ENCODE data around the gene GALK1. TPM values are rescaled to one million over a fixed set of nuclear protein-coding genes. Genes with fewer than 3 reads are reported as not detected.
A peak's percentile ranks its signal among the peaks of the same experiment; 100 is the strongest.
"Not testable (repeated sequence)": the region's sequence is repeated elsewhere in the genome, so short reads cannot be mapped to it uniquely, and the experiment has no call there.

Gene GALK1
- total RNA-seq: 11.5 TPM
- long read RNA-seq, transcript GALK1-205 (8 exons, 1,866 nt): major isoform, 12 of 19 reads
- long read RNA-seq, partial matches to known transcripts: 4 of 19 reads
- long read RNA-seq, other reads (novel, unspliced or antisense): 2 of 19 reads

DNA sequence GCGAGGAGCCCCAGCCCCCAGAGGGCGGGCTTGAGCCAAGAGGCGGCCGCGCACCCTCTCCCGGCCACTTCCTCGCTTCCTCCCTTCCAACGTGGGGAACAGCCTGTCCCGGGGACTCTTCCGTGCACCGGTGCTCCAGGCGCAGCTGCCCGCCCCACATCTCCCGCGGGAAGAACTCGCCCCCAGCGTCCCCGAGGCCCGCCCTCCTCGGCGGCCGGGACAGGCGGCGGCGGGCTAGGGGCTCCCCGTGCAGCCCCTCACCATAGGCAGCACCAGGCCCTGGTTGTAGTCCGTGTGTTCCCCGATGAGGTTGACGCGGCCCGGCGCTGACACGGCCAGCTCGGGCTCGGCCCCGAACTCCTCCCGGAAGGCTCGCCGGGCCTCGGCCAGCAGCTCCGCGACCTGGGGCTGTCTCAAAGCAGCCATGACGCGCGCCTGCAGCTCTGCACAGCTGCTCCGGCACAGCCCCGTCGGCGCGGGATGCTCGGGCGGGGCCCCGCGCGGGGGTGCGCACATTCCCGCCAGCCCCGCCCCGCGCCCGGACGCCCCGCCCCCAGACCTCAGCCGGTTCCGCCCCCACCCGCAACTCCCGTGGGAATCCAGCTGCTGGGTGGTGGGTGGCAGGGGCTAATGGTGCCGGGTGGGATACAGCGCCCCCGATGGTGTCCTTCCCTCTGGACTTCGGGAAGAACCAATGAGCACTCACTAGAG lies at the start of gene GALK1:
Gene GALK1, minus strand, starts transcription at position 482 of the 711 bp plus-strand sequence. Its CDS starts 56 bp downstream, at position 426.
- intact Hi-C loops (cut with DNase I): loop anchor here (5.0 kb wide), 1 partner anchor 62 kb away; no protein-coding TSS in a partner anchor
- peak; percentile 95 for DNase-seq (ENCODE audit: low spot score)

DNA sequence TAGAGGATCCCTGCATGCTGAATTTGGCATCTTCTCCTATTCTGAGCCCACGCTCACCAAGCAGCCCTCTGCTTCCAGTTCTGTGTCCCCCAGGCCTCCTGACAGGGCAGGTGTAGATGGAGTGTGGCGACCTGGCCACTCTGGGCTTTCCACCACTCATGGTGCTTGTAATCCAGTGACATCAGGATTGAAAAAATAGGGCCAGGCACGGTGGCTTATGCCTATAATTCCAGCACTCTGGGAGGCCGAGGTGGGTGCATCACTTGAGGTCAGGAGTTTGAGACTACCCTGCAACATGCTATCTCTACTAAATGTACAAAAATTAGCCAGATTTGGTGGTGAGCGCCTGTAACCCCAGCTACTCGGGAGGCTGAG lies 49.0 kb upstream of the GALK1 start:
- intact Hi-C loops (cut with DNase I): no loop called here
- DNase-seq (ENCODE audit: low spot score): no peak

DNA sequence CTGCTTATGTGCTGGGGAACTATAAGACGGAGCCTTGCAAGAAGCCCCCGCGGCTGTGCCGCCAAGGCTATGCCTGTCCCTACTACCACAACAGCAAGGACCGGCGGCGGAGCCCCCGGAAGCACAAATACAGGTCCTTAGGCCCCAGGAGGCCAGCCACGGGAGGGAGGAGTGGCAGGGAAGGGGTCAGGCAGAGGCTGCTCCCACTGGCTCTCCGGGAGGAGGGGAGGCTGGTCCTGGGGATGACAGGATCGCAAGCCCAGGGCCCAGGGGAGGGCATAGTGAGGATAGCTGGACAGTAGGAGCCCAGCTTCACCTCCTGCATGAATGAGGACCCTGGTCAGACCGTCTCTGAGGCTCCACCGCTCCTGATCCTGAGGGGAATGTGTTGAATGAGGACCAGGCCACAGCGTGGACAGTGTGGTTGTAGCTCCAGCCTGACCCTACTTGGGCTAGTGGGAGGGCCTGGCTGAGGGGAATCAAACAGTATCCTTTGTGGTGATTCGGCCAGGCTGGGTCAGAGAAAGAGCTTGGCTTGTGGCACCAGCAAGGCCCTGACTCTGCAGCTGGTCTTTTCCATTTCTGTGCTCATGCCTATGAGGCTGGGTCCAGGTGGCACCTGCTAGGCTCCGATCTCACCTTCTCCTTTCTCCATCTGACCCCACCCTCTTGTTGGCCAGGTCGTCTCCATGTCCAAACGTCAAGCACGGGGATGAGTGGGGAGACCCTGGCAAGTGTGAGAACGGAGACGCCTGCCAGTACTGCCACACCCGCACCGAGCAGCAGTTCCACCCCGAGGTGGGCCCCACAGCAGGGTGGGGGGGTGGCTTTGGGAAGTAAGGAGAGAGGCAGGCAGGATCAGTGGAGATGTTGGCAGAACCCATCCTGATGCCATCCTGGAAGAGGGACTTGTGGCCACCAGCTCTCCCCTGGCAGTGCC lies 48.4 kb upstream of the GALK1 start:
- DNase-seq (ENCODE audit: low spot score): no peak
- intact Hi-C loops (cut with DNase I): no loop called here

DNA sequence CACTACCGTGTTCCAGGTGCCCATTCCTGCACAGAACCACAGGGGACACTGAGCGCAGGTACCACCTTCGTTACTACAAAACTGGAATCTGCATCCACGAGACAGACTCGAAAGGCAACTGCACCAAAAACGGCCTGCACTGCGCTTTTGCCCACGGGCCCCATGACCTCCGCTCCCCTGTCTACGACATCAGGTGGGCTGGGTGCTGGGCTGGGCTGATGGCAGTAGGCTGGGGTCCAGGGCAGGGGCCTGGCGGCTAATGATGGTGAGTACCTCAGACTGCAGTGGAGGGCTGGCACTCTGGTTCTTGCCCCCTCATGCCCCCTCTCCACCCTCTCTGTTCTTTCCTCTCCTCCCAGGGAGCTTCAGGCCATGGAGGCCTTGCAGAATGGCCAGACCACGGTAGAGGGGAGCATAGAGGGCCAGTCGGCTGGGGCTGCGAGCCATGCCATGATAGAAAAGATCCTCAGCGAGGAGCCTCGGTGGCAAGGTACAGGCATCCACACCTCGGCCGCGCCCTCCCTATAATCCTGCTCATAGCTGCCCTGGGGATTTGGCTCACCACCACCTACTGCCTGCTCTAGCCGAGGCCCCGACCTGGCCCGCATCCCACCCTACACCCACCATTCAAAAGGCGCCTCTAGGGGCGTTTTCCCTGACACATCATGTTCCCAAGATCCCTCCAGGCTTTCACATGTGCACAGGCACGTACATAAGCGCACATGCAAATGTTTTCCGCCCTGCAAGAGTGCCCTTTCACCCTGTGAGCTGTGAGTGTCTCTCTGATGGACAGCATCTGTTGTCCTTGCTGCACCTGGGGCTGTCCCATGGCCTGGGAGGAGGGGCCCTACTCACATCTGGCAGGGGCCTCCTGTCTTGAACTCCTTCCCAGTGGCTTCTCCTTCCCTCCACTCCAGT lies 47.4 kb upstream of the GALK1 start:
- no peak for DNase-seq (ENCODE audit: low spot score)
- intact Hi-C loops (cut with DNase I): no loop called here

DNA sequence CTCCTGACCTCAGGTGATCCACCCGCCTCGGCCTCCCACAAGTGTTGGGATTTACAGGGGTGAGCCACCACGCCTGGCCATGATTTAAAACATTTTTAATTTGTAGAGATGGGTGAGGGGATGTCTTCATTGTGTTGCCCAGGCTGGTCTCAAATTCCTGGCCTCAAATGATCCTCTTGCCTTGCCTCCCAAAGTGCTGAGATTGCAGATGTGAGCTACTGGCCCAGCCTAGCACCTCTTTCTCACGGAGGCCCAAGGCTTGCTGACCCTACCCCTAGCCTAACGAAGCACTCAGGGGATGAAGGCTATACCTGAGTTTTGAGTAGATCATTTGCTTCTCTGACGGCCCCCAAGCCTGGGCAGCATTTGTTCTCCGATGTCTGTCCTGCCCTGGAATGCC lies 46.2 kb upstream of the GALK1 start:
- intact Hi-C loops (cut with DNase I): no loop called here
- no peak for DNase-seq (ENCODE audit: low spot score)

DNA sequence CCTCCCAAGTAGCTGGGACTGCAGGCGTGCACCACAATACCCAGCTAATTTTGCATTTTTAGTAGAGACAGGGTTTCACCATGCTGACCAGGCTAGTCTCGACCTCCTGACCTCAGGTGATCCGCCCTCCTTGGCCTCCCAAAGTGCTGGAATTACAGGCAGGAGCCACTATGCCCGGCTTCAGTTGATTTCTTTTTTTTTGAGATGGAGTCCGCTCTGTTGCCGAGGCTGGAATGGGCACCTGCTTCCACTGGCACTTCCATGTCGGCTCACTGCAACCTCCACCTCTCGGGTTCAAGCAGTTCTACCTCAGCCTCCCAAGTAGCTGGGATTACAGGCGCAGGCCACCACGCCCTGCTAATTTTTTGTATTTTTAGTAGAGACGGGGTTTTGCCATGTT lies 45.8 kb upstream of the GALK1 start:
- intact Hi-C loops (cut with DNase I); DNase-seq (ENCODE audit: low spot score): not testable (repeated sequence)

DNA sequence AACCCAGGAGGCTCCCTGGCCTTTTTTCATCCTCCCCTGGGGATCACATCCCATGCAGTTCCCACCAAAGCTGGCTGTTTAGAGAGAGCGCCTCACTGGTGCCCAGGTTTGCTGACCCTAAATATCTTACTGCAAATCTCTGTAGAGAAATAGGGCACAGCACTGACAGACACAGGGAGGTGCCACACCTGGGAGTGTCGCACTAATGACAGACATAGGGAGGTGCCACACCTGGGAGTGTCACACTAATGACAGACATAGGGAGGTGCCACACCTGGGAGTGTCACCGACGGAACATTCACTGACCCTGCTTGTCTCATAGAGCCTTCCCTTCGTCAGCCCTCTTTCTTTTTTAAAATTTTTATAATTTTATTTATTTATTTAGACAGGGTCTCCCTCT lies 45.2 kb upstream of the GALK1 start:
- DNase-seq (ENCODE audit: low spot score): no peak
- intact Hi-C loops (cut with DNase I): no loop called here

DNA sequence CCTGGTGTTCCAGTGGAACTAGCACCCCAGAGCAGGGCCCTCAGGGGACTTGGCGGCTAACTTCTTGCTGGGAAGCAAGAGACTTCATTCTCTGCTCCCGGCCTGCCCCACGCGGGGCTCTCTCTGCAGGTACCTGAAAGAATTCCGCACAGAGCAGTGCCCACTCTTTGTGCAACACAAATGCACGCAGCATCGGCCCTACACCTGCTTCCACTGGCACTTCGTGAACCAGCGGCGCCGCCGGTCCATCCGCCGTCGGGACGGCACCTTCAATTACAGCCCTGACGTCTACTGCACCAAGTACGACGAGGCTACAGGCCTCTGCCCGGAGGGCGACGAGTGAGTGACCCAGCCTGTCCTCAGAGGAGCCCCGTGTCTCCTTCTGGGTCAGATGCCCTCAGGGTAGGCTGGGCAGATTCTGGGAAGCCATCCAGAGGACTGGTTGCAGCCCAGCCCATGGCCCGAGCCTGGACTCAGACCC lies 44.7 kb upstream of the GALK1 start:
- intact Hi-C loops (cut with DNase I): loop anchor here (2.0 kb wide), 2 partner anchors 39 to 67 kb away; no protein-coding TSS in a partner anchor
- no peak for DNase-seq (ENCODE audit: low spot score)

DNA sequence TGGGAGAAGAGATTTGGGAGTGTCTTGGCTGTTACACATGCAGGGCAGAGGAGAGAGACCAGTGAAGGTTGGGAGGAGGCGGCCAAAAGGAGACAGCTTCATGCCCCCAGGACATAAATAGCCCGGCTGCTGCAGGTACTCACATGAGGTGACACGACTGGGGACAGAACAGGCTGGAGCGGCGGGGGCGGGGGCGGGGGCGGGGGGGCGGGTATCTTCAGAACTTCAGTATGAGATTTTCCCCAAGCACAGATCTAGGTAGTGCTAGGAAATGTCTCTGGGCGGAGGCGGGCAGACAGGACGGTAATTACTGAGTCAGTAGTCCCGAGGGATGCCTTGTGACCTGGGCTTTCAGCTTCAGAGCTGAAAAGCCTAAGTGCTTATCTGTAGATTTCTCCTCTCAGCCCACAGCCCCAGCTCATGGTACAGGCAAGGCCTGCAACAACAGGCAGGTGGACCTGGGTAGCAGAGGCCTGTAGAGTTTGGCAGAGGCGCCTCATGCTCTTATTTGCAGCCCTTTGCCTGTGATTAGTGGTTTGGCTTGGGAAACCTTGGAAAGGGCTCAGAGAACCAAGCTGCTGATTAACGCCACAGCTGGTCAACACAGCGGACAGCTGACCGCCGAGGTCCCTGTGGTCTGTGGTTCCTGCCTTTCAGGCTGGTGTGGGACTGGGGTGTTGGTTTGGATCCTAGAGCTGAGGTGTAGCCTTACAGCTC lies 44.1 kb upstream of the GALK1 start:
- peak; percentile 85 for DNase-seq (ENCODE audit: low spot score)
- intact Hi-C loops (cut with DNase I): loop anchor here (2.0 kb wide), 2 partner anchors 40 to 68 kb away; no protein-coding TSS in a partner anchor

DNA sequence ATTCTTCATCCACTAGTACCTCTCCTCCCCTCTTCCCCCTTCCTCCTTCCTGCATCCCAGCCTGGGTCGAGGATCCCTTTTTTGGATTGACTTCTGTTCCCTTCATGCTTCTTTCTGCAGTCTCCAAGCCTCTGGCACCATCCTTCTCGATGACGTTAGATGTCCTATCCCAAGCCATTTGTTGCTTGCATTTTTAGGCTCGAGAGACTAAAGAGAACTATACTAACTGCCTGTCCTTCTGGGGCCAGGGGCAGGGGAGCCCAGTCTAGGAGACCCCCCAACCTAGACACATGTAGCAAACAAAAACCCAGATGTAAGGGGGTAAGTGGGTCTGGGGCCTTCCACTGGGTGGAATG lies 43.5 kb upstream of the GALK1 start:
- no peak for DNase-seq (ENCODE audit: low spot score)
- intact Hi-C loops (cut with DNase I): loop anchor here (2.0 kb wide), 2 partner anchors 40 to 68 kb away; no protein-coding TSS in a partner anchor

DNA sequence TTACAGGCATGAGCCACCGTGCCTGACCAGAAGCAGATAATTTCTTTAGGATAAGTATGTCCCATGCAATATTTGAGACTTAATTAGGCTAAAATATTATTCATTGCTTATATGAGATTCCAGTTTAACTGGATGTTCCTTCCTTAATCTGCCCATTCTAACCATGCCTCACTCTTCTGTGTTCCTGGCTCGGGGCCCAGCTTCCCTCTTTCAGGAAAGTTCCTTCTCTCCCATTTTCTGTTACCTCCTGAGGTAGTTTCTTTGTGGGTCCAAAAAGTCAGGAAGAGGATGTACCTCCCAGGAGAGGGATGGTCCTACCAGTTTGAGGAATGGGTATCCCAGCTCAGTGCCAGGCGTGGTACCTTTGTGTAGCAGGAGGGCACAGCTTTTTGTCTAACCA lies 42.9 kb upstream of the GALK1 start:
- DNase-seq (ENCODE audit: low spot score): peak; percentile 67
- intact Hi-C loops (cut with DNase I): loop anchor here (2.0 kb wide), 2 partner anchors 41 to 69 kb away; no protein-coding TSS in a partner anchor

DNA sequence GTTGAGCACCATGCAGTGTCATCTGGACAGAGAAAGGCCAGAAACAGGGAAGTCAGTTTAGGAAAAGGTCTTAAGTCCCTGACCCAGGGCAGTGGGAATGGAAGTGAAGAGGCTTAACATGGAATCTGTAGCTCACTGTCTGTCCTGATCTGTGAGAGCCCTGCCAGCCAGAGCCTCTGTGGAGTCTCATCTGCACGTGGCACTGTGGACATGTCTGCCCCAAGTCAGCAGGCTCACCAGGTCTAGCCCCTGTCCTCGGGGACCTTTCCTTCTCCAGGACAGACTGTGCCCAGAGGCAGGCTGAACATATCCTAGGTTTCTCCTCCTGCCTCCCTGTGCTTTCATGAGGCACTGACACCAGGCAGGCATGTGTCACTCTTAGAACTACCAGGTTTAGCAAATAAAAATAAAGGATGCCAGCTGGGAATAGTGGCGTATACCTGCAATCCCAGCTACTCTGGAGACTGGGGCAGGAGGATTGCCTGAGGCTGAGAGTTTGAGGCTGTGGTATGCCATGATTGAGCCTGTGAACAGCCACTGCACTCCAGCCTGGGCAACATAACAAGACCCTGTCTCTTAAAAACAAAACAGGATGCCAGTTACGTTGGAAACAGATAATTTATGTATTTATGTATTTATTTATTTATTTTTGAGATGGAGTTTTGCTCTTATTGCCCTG lies 42.0 kb upstream of the GALK1 start:
- DNase-seq (ENCODE audit: low spot score): peak; percentile 50

DNA sequence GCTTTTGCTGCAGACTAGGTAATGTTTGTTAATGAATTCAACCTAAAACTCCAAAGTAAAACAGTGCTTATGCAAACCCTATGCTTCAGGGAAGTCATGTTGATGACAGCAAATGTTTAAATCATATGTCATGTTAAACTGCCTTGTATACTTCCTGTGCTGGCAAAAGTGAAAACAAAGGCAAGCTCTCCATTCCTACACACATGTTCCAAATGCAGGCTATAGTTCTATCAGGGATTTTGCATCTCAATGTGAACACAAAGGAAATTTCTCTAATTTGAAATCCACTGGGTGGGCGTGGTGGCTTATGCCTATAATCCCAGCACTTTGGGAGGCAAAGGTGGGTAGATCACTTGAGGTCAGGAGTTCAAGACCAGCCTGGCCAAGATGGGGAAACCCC lies 38.9 kb upstream of the GALK1 start:
- intact Hi-C loops (cut with DNase I): no loop called here
- DNase-seq (ENCODE audit: low spot score): no peak

More for the DNA sequence above, 42.0 kb upstream of the GALK1 start:
- intact Hi-C loops (cut with DNase I): no loop called here

DNA sequence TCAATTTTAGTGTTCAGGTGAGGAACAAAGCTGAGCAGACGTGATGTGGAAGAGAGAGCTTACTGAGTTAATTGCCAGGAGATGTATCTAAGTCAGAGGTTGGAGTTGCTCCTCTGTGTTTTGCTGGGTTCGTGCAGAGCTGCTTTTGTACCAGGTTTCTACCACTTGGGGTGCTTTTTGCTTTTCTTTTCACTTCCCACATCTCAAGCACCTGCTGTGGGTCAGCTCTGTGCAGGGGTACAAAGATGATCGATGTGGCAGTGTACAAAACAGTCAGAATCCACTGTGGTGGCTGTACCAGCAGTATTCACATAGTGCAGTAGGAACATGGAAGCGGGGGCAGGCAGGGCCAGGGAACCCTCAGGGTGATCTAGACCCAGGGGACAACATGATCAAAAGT lies 34.4 kb upstream of the GALK1 start:
- intact Hi-C loops (cut with DNase I): no loop called here
- DNase-seq (ENCODE audit: low spot score): peak; percentile 50

DNA sequence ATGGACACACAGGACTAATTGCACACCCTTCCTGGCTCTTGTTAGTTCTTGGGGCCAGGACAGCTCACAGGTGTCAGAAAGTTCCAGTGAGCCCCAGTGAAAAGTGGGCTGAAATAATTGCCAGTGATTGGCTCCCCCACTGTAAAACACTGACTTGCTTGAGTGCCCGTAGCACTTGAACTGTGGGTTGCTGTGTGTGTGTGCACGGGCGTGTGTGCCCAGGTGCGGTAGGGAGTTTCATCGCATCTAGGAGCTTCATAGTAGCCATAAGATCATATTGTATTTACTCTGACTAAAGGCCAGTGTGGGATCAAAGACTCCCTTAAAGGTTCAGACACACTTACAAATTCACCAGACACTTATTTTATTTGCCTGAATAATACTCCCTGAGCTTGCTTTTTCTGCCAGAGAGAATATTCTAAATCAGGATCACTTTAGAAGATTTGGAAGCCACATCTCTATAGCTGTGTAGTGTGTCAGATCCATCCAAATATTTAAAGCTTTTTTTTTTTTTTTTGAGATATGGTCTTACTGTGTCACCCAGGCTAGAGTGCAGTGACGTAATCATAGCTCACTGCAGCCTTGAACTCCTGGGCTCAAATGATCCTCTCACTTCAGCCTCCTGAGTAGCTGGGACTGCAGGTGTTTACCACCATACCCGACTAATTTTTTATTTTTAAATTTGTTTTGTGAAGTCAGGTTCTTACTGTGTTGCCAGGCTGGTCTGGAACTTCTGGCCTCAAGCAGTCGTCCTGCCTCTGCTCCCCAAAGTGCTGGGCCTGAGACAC lies 31.0 kb upstream of the GALK1 start:
- intact Hi-C loops (cut with DNase I): no loop called here
- peak; percentile 2 for DNase-seq (ENCODE audit: low spot score)

DNA sequence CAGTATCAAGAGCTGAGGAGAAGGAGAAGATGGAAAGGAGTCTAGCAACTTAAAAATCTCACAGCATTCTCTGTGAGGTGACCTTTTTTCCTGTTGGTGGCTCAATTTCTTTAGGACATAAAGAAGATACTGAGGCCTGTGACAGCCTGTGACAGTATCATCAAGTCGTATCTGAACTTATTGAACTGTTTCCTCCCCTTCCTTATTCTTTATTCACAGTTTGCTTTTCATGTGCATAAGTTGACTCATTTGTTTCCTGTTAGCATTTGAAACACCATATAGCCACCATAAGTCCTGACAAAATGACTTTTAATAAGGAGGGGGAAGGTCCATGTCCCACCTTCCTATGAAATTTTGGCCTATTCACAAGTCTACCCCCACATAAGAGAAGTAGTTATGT lies 28.5 kb upstream of the GALK1 start:
- intact Hi-C loops (cut with DNase I): no loop called here
- DNase-seq (ENCODE audit: low spot score): no peak

DNA sequence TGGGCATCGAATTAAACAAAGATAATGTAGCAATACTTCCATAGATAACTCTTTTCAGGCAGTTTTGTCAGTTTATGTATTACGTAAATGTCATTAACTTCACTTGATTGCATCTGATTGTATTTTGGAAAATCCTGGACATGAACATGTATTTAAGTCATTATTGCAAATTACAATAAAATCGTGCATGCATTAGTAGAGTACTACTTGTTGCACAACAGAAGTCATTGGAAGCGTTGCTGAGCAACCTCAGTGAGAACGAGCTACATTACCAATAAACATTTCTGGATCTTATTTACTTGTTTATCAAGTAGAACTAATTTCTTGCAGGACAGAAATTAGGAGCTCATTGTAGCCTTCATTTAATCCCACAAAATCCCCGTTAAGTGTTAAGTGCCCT lies 26.3 kb upstream of the GALK1 start:
- DNase-seq (ENCODE audit: low spot score): no peak
- intact Hi-C loops (cut with DNase I): no loop called here
